AG04449 (cell line): ENCODE measurements around the gene CD8A.
A peak's percentile ranks its signal among the peaks of the same experiment; 100 is the strongest.
"Not testable (repeated sequence)": the region's sequence is repeated elsewhere in the genome, so short reads cannot be mapped to it uniquely, and the experiment has no call there.

Experiments used
- CTCF ChIA-PET: fragments of 350-600 bp; formaldehyde crosslinking; extraction: SDS; loops from one replicate; lab custom pipeline; 2021; ENCODE audit warnings: antibody characterized with exemption; lab: Yijun Ruan, JAX
- POLR2A ChIA-PET: fragments of 400-600, 350-600 bp; formaldehyde crosslinking; extraction: SDS; loops from one replicate; lab custom pipeline; 2020; ENCODE audit warnings: antibody characterized with exemption, inconsistent platforms; lab: Yijun Ruan, JAX
- DNase-seq: peaks from one replicate; pipeline ENCODE4 v3.0.0-alpha.2; 2010; ENCODE audit warnings: low read depth, low spot score
- H3K4me3 ChIP-seq: 2 replicates; pipeline ENCODE4 v1.5.1; 2011; ENCODE audit warnings: low read depth, mild to moderate bottlenecking, control low read depth, low read length
- CTCF ChIP-seq: IDR thresholded peaks from one replicate; pipeline ENCODE4 v1.5.1; 2011; ENCODE audit warnings: mild to moderate bottlenecking, moderate library complexity, low read length, control low read depth, inconsistent platforms; ENCODE audit not compliant: insufficient read depth; ENCODE audit errors: missing control alignments

The CD8A gene

GRCh38 chr2:86790676-86791572 lies at the start of gene CD8A:
TSS of gene CD8A (minus strand) at chr2:86790913. CDS start at chr2:86790825, 88 bp downstream.
- CTCF ChIA-PET, result interaction anchor here (0.6 kb wide), 1 partner anchor 26 kb away, joined by 4 read pairs; no protein-coding TSS in a partner anchor
- no peak for DNase-seq
- POLR2A ChIA-PET, result no interaction called here
- TF ChIP-seq CTCF, result no peak
- no peak within 1 kb of the TSS for H3K4me3 ChIP-seq

- POLR2A ChIA-PET, CTCF ChIA-PET: not testable (repeated sequence)
Observed at GRCh38 chr2:86839871-86840548, 49.3 kb upstream of the CD8A start.

GRCh38 chr2:86839455-86839854 lies 48.7 kb upstream of the CD8A start:
- DNase-seq, H3K4me3 ChIP-seq, POLR2A ChIA-PET, CTCF ChIA-PET: not testable (repeated sequence)

More at GRCh38 chr2:86839871-86840548, 49.3 kb upstream of the CD8A start:
- DNase-seq, H3K4me3 ChIP-seq: not testable (repeated sequence)

- H3K4me3 ChIP-seq, DNase-seq, POLR2A ChIA-PET, CTCF ChIA-PET: not testable (repeated sequence)
Observed at GRCh38 chr2:86837714-86838113, 47.0 kb upstream of the CD8A start.

- CTCF ChIA-PET, H3K4me3 ChIP-seq, POLR2A ChIA-PET: not testable (repeated sequence)
- peak; percentile 50 for DNase-seq
Observed at GRCh38 chr2:86836915-86837695, 46.4 kb upstream of the CD8A start.

GRCh38 chr2:86835548-86835889 lies 44.8 kb upstream of the CD8A start:
- DNase-seq, POLR2A ChIA-PET, CTCF ChIA-PET, H3K4me3 ChIP-seq: not testable (repeated sequence)

- POLR2A ChIA-PET, result no interaction called here
- no peak for DNase-seq
- CTCF ChIA-PET, result no interaction called here
- no peak for TF ChIP-seq CTCF
- H3K4me3 ChIP-seq, result no peak overlapping the region
Observed at GRCh38 chr2:86833315-86833714, 42.6 kb upstream of the CD8A start.

- no peak overlapping the region for H3K4me3 ChIP-seq
- no peak for TF ChIP-seq CTCF
- CTCF ChIA-PET, result no interaction called here
- POLR2A ChIA-PET, result no interaction called here
- no peak for DNase-seq
Observed at GRCh38 chr2:86832334-86833096, 41.8 kb upstream of the CD8A start.
